NCI-H2196 treated with DMSO at 0.1 percent for 48 hours (cell line): ENCODE results near the gene ATP5PO.

Source experiments
- DNase-seq: peaks from one replicate; lab custom pipeline; 2025; ENCODE audit not compliant: unreplicated experiment; lab: John Stamatoyannopoulos, UW

The ATP5PO gene, protein sequence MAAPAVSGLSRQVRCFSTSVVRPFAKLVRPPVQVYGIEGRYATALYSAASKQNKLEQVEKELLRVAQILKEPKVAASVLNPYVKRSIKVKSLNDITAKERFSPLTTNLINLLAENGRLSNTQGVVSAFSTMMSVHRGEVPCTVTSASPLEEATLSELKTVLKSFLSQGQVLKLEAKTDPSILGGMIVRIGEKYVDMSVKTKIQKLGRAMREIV

DNA sequence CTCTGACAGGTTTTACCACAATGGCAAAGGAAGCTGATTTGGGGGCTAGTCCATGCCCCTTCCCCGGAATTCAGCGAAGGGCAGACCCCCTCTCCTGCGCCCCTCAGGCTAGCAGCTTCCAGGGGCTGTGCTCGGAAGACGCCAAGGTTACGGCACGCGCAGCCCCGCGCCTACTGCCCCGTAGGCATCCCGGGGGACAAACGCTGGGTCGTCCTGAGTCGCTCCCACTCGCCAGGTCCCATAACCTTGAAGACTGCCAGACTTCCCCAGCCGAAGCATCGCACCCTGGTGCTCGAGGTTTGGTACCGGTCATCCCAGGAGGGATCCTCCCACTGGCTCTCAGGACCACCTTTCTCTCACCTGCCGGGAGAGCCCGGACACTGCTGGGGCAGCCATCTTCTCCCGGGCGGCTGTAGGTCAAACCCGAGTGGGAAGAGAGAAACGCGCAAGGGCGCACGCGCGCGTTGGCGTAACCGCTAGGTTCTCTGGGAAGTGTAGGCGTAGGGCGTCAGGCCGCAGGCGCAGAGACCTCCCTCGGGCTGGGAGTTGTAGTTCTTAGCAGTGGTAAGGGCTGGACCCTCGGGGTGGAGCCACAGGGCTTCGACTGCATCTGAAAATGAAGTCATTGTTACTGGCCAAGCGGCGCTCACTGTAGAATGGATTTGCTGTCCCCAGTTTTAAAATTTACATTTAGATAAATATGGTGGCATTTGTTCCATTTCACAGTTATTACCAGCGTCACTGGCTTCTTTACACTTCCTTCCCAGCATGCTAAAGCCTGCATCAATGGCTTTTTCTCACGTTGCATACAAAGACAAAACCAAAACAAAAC lies at the start of gene ATP5PO:
ATP5PO (minus strand) TSS at position 437 of the 832 bp plus-strand sequence; CDS start at position 396, 41 bp downstream.
- peak; percentile 94 for DNase-seq

DNA sequence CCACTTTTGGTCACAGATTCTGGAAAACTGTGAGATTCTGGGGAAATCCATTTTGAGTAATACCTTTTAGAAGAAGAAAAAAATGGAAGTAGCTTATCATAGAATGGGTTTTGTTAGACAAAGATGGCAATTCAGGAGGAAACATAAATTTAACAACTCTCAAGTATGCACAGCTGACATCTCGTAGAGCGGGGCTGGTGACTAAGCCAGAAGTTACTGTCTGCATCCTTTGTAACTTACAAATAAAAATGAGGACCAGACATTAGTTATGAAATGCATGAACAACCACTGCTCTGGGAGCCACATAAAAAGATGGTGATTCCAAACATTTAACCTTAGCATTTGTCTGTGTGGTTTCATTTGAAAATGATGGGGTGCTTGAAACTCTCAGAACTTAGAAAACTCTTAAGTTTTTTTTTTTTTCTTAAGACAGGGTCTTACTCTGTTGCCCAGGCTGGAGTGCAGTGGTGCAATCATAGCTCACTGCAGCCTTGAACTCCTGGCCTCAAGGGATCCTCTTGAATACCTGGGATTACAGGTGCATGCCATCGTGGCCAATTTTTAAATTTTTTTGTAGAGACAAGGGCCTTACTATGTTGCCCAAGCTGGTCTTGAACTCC lies 49.2 kb upstream of the ATP5PO start:
- no peak for DNase-seq

DNA sequence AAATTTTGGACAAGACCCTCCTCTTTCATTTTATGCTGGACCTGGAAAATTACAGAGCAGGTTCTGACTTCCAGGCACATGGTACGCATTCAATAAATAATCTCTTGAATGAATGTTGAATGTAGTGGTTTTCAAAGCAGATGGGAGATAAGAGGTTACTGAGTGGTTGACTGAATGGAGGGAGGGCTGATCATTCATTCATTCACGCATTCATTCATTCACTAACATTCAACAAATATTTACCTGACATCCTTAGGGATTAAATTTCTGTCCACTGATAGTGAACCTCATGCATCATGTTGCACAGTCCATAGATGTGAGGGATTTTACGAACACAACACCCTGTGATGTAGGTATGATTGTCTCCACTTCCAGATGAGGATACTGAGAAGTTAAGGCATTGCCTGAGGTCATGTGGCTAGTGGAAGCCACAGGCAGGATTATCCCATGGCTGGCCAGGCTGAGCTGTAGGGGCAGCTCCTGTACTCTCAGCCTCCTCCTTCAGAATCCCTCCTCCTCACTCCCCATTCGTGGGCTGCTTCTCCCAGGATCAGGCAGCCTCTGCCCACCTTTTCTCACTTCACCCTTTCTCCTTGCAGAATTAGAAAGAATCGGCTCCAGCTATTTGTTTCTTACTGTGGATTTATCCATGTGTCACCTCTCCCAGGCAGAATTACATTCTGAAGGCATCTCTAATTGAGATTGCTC lies 48.4 kb upstream of the ATP5PO start:
- no peak for DNase-seq

DNA sequence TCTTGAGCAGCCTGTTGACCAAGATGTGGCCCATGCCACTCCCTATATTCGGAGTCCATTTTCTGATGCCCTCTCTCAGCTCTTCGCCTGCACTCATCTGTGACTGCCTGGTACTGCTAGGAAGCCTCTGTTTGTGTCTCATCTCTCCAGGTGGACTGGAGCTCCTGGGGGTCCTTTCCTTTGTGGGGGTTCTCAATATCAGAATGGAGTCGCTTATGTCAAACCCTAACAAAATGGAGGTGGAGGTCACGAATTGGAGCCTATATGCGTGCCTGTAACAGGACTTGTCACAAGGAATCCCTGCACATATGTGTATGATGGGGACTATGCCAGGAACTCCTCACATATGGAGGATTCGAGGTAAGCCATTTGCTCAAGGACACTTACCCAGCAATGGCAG lies 46.7 kb upstream of the ATP5PO start:
- no peak for DNase-seq

DNA sequence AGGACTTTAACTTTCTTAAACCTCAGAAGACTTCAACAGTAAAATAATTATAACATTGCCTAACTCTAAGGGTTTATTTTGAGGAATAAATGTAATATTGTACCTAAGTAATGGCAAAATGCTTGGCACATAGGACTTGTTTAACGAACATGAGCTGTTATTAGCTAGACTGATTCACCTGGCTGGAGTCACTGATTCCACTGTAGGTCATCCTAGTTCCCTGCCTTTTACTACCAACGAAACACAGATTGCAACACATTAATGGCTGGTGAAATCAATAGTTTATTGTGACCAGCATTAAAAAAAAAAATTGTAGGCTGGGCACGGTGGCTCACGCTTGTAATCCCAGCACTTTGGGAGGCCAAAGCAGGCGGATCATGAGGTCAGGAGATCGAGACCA lies 45.5 kb upstream of the ATP5PO start:
- DNase-seq = no peak

DNA sequence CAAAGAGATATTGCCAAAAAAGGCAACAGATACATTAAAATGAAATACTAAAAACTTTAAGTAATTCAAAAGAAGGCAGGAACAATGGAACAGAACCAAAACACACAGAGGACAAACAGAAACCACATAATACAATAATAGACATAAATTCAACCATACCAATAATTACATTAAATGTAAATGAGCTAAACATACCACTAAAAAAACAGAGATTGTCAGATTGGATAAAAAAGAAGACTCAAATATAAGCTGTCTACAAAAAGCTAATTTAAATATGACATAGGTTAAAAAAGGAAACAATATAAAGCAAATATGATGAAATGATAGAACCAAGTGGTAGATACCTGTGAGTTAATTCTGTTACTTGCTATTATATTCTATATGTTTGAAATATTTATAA lies 44.1 kb upstream of the ATP5PO start:
- DNase-seq = no peak

DNA sequence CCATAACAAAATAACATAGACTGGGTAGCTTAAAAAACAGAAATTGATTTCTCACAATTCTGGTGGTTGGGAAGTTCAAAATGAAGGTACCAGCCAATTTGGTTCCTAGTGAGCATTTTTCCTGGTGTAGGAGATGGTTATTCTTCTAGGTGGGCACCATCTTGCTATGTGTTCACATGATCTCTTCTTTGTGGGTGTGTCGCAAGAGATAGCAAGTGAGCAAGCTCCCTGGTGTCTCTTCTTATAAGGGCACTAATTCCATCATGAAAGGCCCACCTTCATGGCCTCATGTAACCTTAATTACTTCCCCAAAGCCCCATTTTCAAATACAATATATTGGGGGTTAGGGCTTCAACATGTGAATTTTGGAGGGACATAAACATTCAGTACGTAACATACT lies 38.8 kb upstream of the ATP5PO start:
- DNase-seq = no peak

DNA sequence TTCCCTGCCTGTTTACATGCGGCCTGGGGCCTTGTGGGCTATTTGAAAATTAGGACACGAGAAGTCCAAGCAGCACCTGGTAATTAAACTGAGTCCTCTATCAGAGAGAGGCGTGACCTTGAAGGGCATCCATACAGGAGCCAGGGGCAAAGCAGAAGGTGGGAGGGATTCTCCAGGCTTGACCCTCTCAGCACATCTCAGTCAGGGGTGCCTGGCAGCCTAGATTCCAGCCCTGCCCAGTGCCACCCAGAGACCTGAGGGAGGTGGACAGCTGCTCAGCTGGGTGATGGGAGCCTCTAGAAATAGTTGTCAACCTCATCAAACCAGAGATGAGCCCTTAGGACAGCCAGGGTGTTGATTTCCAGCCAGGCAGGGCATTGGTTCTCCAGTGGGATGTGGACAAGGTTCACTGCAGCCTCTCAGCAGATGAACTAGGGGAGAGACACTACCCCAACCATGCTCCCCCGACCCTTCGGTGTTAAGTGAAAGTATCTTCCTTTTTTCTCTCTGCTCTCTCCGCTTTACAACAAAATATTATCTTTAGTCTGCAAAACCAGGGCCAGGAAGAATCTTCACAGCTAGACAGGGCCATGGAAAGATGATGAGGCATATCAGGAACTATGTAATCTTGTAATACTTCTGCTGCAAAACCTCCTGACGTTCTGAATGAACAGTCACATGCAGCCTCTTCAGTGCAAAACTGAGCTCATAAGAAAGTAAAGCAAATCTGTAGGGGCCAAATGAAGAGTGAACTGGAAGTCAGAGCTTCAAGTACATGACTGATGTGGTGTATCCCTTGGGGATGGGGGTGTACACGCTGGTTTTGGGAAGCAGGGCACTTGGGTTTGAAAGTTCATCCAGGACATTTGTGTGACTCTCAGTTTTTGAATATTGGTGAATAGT lies 35.9 kb upstream of the ATP5PO start:
- DNase-seq = no peak

DNA sequence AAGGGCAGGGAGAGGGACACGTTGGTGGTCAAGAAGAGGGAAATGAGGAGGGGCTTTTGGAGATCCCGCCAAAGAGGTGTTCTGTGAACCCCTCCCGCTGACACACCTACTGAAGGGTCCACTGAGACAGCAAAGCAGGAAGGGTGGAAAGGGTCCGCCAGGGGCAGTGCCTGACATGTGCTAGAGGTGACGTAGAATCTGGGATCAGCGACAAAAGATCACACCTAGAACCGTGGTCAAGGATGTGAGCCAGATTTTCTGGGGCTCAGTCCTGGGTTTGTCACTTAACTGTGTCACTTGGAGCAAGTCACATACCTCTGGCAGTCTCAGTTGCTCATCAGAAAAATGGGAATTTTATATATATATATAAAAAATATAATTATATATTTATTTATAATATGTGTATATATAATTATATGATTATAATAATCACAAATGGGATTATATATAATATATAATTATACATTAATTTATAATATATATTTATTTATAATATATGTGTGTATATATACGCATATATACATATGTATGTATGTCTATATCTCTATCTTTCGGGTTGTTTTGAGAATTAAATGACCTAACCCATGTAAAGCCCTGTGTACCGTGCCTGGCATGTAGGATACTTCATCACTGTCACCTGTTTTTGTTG lies 35.0 kb upstream of the ATP5PO start:
- no peak for DNase-seq

DNA sequence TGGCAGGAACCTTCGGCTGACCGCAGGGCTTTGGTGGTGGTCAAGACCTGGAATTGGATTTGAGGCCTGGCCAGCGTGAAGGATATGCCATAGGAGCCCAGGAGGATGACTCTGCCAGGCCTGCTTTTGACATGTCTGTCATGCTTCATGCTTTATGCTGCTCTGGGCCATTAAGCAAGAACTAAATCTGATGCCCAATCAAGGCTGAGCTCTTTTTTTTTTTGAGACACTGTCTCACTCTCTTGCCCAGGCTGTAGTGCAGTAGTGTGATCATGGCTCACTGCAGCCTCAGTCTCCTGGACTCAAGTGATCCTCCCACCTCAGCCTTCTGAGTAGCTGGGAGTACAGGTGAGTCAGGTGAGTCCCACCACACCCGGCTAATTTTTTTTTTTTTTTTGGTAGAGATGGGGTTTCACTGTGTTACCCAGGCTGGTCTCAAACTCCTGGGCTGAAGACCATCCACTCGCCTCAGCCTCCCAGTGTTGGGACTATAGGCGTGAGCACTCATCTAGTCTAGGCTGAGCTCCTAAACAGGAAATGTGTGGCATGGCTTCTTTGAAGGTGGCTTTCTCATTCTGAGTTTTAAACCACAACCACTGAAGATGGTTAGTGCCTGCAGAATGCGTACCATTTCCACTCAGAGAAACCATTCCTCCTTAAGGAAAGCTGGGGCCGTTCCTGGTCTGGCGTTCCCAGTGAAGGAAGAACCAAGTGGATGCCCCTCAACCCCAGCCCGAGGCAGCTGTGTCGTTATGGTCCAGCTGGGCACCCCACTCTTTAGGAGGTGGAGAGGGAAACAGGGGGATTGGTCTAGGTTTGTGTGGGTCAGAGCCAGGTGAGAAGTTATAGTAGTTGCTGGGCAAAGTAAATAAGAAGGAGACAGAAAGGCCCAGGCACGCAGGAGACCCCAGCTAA lies 34.2 kb upstream of the ATP5PO start:
- no peak for DNase-seq

DNA sequence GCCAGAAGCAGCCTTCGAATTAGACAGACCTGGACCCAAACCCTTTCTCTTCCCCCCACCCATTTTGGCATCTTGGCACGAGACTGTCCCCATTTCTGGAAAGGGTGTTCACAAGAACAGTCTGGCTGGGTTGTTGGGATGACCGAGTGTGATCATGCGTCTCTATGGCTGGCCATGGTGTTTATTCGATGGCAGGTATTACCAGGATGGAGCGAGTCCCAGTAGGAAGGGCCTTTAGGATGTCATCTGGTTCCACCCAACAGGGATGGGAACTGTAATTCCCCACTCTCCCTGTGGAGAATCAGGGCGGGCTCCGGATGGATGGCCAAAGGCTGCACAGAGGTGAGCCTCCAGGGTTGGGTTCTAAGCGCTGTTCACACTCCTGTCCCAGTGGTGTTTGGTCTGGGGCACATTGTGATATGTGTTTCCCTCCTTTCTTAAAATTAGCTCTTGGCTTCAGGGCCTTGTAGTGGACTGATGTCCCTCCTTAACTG lies 33.4 kb upstream of the ATP5PO start:
- no peak for DNase-seq

DNA sequence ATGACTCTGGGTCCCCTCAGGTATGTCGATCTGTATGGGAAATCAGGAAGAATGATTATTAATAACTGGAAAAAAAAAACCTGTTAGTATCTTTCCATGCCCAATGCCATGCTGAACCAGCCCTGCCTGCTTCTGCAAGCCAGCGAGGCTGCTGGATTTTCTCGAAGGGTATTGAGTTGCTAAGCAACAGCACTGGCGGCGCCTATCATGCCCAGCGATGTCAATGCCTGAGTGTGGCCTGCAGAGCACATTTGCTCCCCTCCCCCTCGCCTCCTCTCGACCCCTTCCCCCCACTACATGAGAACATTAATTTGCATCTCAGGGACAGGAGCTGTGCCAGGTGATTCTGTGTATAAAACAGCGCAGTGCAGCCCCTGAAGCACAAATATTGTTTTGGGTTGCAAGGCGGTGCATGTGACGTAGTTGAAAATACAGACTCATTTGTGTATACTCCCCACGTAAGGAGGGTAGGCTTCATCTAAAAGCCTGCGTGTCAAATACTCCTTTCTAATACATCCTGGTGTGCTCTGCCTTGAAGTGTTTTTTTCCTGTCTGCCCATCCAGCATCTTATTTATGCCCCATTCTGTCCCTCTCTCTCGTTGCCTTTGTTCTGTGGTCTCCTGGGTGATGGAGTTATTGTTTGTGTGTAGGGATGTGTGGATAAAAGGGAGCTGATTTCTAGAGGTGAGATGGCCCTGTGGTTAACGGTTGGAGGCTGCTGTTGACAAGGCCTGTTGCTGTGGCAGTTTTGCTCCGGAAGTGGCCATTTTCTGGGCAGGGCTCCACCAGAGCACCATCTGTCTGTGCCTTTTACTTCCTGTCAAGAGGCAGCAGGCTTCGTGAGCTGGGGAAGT lies 32.7 kb upstream of the ATP5PO start:
- peak; percentile 62 for DNase-seq

DNA sequence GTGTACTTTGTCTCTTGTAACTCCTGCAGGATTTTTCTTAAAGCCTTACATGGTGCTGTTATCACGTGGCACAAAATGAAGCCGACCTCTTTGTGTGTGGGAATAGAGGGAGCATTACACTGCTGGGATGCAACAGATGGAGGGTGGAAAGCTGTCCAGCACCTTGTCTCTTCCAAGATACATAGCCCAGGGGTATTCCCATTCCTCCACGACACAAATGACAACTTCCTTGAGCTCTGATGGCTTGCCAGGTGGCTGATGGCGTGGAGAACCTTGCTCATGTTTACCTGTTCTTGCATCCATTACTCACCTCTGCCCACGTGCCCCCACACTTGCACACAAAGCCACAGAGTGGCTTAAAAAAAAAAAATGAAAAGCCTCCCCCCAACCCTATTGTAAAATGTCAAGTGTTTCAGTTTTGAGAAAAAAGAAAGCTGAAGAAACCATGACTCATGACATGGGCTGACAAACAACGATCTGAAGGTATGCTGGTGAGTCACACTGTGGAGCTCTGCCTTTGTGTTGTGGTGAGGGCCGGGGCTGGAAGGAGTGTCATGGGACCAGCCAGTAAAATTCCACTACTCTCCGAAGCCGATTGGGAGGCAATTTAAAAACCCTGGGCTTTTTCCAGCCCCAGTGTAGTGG lies 32.0 kb upstream of the ATP5PO start:
- DNase-seq = peak; percentile 77

DNA sequence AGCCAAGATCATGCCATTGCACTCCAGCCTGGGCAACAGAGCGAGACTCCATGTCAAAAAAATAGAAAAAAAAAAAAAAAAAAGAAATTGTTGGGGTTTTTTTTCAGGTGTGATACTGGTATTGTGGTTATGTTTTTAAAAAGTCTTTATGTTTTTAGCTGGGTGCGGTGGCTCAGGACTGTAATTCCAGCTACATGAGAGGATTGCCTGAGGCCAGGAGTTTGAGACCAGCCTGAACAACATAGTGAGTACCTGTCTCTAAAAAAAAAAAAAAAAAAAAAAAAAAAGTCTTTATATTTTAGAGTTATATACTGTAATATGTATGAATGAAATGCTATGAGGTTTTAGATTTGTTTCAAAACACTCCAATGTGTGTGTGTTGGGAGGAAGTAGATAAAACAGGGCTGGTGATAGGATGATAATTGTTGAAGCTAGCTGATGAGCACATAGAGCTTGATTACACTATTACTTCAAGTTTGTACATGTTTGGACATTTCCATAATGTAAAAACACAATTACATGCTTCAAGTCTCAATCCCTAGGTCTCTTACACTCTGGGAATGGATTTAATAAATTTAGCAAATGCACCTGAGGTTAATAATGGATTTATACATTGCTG lies 30.2 kb upstream of the ATP5PO start:
- DNase-seq = no peak

DNA sequence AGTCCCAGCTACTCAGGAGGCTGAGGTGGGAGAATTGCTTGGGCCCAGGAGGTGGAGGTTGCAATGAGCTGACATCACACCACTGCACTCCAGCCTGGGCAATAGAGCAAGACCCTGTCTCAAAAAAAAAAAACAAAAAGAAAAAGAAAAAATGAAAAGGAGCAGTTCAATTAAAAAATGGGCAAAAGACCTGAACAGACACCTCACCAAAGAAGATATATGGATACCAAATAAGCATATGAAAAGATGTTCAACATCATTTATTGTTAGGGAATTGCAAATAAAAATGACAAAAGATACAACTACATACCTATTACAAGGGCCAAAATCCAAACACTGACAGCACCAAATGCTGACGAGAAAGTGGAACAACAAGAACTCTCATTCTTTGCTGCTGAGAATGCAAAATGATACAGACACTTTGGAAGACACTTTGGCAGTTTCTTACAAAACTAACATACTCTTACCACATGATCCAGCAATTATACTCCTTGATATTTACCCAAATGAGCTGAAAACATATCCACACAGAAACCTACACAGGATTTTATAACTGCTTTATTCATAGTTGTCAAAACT lies 28.7 kb upstream of the ATP5PO start:
- DNase-seq = no peak

DNA sequence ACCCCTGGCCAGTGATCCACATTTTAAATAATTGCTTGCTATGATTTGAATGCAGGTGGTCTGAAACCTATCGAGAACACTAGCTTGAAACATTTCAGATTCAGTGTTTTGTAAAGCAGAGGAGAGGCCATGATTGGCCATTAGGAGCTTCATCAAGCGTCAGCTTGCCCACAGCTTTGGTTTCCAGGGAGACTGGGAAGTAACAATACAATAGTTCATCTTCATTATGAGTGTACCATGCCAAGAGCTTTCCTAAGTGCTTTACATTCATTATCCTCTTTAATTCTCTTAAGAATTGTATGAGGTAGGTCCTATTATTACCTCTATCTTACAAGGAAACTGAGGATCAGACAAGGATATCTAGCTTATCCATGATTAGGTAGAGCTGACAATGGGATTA lies 27.7 kb upstream of the ATP5PO start:
- DNase-seq = no peak

DNA sequence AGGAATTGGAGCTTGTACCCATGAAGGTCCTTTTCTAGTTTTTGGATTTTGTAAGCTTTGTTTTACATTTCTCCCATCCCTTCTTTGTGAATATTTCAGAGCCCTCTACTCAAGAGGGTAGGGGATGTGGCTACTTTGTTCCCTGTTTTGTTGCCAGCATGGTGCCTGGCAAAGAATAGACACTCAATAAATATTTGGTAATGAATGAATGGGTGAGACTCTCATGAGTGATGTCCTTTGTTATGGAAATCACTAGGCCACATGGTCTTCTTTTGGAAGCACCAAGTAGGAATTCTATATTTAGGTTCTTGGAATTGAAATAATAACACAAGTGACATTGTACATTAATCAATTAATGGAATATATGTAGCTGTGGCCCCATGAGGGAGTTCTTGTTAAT lies 26.8 kb upstream of the ATP5PO start:
- no peak for DNase-seq
